GM19193 (cell line): ENCODE measurements around the gene FBLIM1.

Experiments used
- POLR2A ChIP-seq: IDR thresholded peaks from 4 replicates; pipeline ENCODE4 v1.6.1; 2011; ENCODE audit not compliant: insufficient read depth, insufficient read length; ENCODE audit errors: extremely low read depth

Gene FBLIM1

DNA sequence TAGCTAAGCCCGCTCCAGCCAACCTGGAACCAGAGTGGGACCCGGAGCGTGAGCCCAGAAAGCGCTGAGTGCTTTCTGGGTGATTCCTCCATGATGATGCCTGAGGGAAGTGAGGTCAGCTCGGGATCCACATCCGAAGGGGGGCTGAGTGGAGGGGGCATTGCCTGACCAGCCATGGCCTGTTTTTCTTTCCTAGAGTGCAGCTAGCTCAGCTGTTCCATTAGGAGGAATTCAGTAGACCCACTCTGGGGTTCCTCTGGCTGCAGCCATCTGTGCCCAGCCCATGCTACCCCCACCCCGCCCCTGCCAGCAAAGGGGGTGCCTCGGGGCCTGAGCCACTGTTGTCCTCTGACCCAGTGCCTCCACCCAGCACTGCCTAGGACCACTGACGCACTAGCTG is 32.1 kb upstream of the FBLIM1 start:
- TF ChIP-seq POLR2A: no peak

GRCh38 chr1:15727021-15727420 is 31.6 kb upstream of the FBLIM1 start:
- no peak for TF ChIP-seq POLR2A

DNA sequence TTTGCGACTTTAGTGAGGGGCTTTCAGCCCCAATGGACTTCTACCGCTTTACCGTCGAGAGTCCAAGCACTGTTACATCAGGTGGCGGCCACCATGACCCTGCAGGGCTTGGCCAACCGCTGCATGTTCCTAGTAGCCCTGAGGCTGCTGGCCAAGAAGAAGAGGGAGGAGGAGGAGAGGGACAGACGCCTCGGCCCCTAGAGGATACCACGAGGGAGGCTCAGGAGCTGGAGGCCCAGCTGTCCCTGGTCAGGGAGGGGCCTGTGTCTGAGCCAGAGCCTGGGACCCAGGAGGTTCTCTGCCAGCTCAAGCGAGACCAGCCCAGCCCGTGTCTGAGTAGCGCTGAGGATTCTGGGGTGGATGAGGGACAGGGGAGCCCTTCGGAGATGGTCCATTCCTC is 31.2 kb upstream of the FBLIM1 start:
- TF ChIP-seq POLR2A: no peak

GRCh38 chr1:15727866-15728534 is 30.6 kb upstream of the FBLIM1 start:
- TF ChIP-seq POLR2A: no peak

DNA sequence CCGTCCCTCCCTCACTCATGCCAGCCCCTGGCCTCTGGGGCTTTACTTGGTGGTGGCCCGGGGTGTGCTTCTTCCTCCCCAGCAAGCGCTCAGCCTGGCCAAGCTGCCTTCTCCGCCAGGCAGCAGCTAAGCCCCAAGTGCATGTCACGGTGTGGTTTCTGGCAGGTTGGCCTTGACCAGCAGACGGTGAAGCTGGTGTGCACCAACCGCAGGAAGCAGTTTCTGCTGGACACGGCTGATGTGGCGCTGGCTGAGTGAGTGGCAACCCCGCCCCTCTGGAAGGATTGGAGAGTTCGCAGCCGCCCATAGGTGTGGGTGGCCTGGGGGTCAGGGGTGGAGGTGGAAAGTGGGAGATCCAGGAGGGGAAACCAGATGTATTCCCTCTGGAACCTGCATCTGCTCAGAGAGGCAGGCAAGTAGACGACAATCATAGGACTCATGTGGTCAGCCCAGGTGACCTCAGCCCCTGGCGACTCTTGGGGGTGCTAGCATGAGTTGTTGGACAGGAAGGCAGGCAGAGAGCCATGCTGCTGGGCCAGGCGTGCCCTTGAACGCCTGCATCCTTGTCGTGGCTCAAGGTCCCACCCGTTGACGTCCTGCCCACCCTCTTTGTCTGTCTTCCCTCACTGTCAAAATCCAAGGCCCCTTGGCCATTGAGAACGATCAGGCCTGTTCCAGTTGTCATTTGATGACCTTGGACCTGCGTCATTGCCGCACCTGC is 29.5 kb upstream of the FBLIM1 start:
- TF ChIP-seq POLR2A: no peak

- TF ChIP-seq POLR2A: no peak
These were observed 28.2 kb upstream of the FBLIM1 start for GRCh38 chr1:15730423-15730822.

DNA sequence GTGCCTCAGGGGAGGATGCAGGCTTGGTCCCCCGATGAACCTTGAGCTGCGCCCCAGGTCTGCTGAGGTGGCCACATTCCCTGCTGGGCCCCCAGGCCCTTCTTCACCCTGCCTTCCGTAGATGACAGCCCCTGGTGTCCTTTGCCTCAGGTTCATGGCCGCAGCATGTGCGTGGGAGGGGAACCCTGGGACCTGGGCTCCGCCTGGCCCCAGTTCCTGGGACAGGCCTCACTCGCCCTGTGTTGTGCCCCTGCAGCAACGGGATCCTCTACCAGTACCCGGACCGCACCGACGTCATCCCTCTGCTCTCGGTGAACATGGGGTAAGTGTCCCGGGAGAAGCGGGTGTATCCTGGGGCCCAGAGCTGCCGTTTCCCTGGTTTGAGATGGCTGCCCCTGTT is 27.7 kb upstream of the FBLIM1 start:
- no peak for TF ChIP-seq POLR2A

- TF ChIP-seq POLR2A: no peak
These were observed 26.6 kb upstream of the FBLIM1 start for GRCh38 chr1:15731735-15732685.

DNA sequence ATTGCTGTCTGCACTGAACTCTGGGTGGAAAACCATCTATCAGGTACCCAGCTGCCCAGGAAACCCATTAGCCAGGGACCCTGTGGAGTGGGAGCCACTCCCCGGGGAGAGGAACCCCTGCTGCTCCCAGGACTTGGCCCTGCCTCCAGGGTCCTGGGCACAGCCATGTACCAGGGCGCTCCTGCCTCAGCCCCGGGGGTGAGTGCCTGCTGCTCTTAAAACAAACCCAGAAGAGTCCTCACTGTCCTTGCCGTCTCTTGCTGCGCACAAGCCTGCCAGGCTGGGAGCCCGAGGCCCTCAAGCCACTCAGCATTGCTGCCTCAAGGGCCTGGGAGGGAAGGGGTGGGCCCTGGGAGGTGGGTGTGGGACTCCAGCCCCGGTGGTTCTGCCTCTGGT is 25.9 kb upstream of the FBLIM1 start:
- TF ChIP-seq POLR2A: no peak

DNA sequence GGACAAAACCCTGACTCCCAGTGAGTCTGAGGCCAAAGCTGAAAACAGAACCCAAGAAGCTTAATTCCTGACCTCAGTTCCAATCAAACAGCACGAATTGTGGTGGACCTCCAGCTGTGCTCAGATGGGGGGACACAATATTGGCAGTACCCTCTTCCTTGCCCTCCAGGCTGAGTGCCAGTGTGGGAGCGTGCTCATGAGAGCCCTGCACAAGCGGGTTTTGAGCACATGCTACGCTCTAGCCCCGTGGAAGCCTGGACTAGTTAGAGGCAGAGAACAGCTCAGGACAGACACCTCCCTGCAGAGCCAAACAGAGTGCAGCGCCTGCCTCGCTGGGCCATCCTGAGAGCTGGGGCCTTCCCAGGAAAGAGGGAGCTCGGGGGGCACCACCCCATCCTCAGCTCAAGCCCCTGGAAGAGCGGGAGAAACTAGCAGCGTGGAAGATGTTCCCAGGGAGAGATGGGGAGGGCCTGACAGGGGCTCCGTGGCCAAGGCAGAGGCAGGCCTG is 25.3 kb upstream of the FBLIM1 start:
- no peak for TF ChIP-seq POLR2A

- no peak for TF ChIP-seq POLR2A
These were observed 24.8 kb upstream of the FBLIM1 start for GRCh38 chr1:15733726-15734226.

- no peak for TF ChIP-seq POLR2A
These were observed 24.3 kb upstream of the FBLIM1 start for GRCh38 chr1:15734296-15734695.

- TF ChIP-seq POLR2A: no peak
These were observed 23.7 kb upstream of the FBLIM1 start for GRCh38 chr1:15734901-15735300.

- no peak for TF ChIP-seq POLR2A
These were observed 23.1 kb upstream of the FBLIM1 start for GRCh38 chr1:15735304-15736037.

DNA sequence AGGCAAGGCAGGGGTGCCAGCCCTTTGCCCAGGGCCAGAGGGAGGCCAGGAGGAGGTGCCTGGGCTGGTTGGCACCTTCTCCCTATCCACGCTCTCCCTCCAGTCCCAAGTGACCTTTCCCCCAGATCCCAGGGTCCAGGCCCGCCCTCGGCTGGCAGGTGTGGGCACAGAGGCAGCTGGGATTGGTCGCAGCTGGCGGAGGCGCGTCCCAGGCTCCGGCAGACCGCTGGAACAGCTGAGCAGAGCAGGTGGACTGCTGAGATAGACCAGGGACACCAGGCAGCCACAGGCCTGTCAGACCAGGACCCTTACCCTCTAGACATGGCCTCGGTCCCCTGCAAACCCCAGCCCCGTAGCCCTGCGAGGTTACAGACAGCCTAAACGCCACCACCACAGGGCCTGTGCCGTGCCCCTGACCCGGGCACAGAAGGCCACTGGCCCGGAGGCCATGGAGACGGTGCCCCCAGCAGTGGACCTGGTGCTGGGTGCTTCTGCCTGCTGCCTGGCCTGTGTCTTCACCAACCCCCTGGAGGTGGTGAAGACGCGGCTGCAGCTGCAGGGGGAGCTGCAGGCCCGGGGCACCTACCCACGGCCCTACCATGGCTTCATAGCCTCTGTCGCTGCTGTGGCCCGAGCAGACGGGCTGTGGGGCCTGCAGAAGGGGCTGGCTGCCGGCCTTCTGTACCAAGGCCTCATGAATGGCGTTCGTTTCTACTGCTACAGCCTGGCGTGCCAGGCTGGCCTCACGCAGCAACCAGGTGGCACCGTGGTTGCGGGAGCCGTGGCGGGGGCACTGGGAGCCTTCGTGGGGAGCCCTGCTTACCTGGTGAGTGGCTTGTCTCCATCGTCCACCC is 22.3 kb upstream of the FBLIM1 start, which contains the start of gene SLC25A34:
Gene SLC25A34, plus strand, starts transcription at position 221 of the 854 bp plus-strand sequence. Its CDS starts 228 bp downstream, at position 449.
- TF ChIP-seq POLR2A: no peak
